Neural crest cell (in vitro differentiated cells): ENCODE results near the gene MRTFB. TPM values are rescaled to one million over a fixed set of nuclear protein-coding genes. Genes with fewer than 3 reads are reported as not detected.

Experiments used
- DNase-seq: peaks from one replicate; pipeline ENCODE4 v3.0.0; 2021; ENCODE audit warnings: low read depth, mixed read lengths, low spot score
- H3K27ac Mint-ChIP-seq: one replicate; pipeline ENCODE4 v1.8.0; 2021; ENCODE audit warnings: mild to moderate bottlenecking, mixed read lengths; ENCODE audit not compliant: unreplicated experiment
- H3K27me3 Mint-ChIP-seq: 2 replicates; pipeline ENCODE4 v1.8.0; 2021; ENCODE audit warnings: low read depth, mild to moderate bottlenecking, mixed read lengths
- H3K36me3 Mint-ChIP-seq: 2 replicates; pipeline ENCODE4 v1.8.0; 2021; ENCODE audit warnings: low read depth, mild to moderate bottlenecking, mixed read lengths
- H3K4me1 Mint-ChIP-seq: 2 replicates; pipeline ENCODE4 v1.8.0; 2021; ENCODE audit warnings: mixed read lengths
- H3K4me3 Mint-ChIP-seq: one replicate; pipeline ENCODE4 v1.8.0; 2021; ENCODE audit warnings: mild to moderate bottlenecking, mixed read lengths
- H3K9me3 Mint-ChIP-seq: 2 replicates; pipeline ENCODE4 v1.8.0; 2021; ENCODE audit warnings: mixed read lengths
- total RNA-seq: library from RNA; stranded (reverse); gene quantifications from 2 replicates; pipeline ENCODE4 v1.2.1, GENCODE V29; 2021
- TF ChIP-seq, protein P1 (sequence below): fragments of 200-600 bp; sonication (generic); conservative IDR thresholded peaks from 2 replicates; pipeline ENCODE4 v1.5.0; 2021; ENCODE audit warnings: antibody characterized with exemption, mild to moderate bottlenecking

MRTFB gene
- total RNA-seq, 1 donor from 2014 or later, result 54.8 TPM

DNA sequence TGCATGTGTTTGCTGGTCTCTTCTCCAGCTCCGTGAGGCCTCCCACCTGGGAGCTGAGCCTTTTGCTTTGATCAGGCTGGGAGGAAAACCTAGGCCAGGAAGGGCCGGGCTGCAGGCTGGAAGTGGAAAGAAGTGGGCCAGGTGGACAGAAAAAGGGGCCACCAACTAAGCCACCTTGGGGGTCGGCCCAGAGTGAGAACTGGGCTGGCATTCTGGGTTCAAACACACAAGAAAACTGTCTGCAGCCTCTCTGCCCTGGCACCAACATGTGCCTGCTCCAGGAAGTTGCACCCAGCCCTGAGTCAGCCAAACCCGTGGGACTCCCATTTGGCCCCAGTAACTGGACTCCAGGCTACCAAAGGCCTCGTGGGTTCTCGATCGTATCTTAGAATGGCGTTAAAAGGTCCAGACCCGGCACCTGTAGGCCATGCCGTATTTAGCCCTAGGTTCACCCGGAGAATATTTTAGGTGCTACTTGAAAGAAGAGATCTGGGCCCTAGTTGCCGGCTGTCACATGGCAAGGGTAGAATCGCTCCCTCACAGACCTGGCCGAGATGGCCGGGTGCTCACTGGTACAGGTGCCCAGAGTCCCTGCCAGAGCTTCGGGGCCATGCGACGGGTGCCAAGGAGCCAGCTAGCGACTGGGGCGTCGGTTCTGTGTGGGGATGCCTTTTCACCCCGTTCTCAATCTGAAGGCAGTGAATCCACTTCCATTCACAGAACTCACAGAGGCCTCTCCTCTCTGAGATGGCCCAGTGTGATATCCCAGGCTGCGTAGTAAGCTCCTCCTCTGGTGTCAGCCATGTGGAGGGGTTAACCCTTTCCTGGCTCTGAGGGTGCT, 236.6 kb downstream of the MRTFB start:
- H3K36me3 Mint-ChIP-seq, result no peaks in the 10 kb centered on the region
- DNase-seq, result no peak
- H3K9me3 Mint-ChIP-seq, result no peaks in the 10 kb centered on the region
- TF ChIP-seq, protein P1, sequence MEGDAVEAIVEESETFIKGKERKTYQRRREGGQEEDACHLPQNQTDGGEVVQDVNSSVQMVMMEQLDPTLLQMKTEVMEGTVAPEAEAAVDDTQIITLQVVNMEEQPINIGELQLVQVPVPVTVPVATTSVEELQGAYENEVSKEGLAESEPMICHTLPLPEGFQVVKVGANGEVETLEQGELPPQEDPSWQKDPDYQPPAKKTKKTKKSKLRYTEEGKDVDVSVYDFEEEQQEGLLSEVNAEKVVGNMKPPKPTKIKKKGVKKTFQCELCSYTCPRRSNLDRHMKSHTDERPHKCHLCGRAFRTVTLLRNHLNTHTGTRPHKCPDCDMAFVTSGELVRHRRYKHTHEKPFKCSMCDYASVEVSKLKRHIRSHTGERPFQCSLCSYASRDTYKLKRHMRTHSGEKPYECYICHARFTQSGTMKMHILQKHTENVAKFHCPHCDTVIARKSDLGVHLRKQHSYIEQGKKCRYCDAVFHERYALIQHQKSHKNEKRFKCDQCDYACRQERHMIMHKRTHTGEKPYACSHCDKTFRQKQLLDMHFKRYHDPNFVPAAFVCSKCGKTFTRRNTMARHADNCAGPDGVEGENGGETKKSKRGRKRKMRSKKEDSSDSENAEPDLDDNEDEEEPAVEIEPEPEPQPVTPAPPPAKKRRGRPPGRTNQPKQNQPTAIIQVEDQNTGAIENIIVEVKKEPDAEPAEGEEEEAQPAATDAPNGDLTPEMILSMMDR, result no peak
- no peak overlapping the region for H3K4me3 Mint-ChIP-seq
- no peak overlapping the region for H3K27ac Mint-ChIP-seq
- peaks cover 48% of the 10 kb centered on the region for H3K4me1 Mint-ChIP-seq
- peaks cover 43% of the 10 kb centered on the region for H3K27me3 Mint-ChIP-seq

DNA sequence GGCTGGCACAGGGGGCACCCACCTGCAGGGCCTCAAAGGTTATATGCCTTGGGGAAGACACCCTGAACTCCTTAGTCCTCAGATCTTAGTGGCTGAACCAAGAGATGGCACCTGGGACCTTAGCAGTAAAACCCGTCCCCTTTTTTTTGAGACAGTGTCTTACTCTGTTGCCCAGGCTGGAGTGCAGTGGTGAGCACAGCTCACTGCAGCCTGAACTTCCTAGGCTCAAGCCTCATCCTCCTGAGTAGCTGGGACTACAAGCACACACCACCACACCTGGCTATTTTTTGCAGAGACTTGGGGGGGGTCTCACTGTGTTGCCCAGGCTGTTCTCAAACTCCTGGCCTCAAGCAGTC, 237.2 kb downstream of the MRTFB start:
- Mint-ChIP-seq H3K9me3 (no peaks in the 10 kb centered on the region), H3K4me1 (peaks cover 43% of the 10 kb centered on the region), H3K27ac (no peak overlapping the region), H3K36me3 (no peaks in the 10 kb centered on the region), H3K4me3 (no peak overlapping the region), H3K27me3 (peaks cover 38% of the 10 kb centered on the region)
- no peak for DNase-seq
- TF ChIP-seq, protein P1, result no peak

DNA sequence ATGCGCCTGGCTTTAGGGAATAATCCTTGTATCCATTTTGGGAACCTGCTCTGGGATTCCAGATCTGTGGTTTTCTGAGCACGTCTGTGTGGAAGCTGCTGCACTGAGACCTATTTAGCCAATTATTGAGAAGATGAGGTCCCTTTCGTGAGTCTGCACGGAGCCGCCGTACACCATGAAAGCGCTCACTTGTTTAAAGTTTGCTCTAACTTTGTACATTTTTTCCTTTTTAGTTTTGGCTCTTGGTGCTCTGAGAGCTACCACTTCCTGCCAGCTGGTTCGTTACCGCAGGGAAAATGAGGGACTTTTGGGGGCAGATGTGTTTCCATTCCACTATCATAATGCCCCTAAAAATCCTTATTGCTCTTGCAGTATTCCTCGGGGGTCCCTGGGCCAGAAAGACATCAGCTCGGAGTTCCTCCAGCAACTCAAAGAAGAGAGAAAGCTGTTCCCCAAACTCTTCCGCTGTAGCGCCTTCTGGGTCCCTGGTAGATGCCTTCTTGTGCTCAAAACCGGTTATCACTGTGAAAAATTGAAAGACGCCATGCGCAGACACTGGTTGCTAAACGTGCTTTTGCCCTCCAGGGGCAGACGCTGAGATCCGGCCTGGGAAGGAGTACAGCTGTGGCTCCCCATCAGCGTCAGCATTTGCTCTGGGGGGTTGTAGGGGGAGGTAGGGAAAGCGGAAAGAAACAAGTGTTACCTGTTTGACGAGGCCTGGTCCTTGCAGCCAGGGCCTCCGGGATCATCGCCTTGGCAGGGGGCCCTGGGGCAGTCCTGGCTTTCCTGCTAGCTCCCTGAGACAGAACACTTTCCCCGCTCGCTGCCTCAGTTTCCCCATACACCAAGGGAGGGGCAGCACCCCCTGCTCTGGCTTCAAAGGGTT, 238.1 kb downstream of the MRTFB start:
- DNase-seq, result no peak
- H3K4me1 Mint-ChIP-seq, result peaks cover 39% of the 10 kb centered on the region
- peaks cover 30% of the 10 kb centered on the region for H3K27me3 Mint-ChIP-seq
- H3K4me3 Mint-ChIP-seq, result no peak overlapping the region
- TF ChIP-seq, protein P1, result peak; percentile 41
- H3K9me3 Mint-ChIP-seq, result no peaks in the 10 kb centered on the region
- no peaks in the 10 kb centered on the region for H3K36me3 Mint-ChIP-seq
- no peak overlapping the region for H3K27ac Mint-ChIP-seq

DNA sequence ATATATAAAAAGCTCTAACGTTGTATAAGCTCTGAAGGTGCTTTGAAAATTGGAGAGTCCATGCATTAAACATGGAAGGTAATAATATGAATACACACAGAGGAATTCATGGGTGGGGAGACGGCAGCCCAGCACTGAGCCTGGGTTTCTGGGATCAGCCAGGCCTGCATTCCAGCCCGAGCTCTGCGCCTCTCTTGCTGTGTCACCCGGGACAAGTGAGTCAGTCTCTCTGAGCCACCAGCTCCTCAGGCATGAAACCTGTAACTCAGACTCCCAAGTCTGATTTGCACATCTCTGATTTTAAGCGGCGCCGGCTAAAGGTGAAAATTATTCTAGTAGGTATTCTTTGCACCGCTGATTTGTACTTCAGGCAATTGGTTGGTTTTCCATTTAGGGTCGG, 238.8 kb downstream of the MRTFB start:
- H3K27me3 Mint-ChIP-seq, result peaks cover 23% of the 10 kb centered on the region
- no peaks in the 10 kb centered on the region for H3K9me3 Mint-ChIP-seq
- no peak overlapping the region for H3K27ac Mint-ChIP-seq
- TF ChIP-seq, protein P1, result no peak
- H3K4me3 Mint-ChIP-seq, result no peak overlapping the region
- H3K36me3 Mint-ChIP-seq, result no peaks in the 10 kb centered on the region
- peaks cover 37% of the 10 kb centered on the region for H3K4me1 Mint-ChIP-seq
- DNase-seq, result no peak

DNA sequence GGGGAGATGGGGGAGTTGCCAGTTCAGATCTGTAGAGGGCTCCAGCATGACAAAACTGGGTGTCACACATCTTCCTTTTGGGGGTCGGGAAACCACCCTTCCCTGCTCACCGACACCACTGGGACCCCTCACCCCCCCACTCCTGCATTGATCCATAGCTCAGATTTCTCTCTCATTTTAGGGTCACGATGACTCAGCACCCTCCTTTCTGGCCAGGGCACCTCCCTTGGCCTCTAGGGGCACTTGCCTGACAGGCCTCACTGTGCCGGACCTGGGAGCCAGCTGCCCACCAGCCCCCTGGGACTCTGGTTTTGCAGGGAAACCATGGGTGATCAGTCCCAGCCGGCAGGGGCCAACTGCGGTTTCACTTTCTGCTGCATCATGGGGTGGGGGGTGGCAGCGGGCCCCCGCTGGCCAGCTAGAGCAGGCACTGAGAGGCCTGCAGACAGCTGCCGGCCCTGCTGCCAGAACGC, 239.4 kb downstream of the MRTFB start:
- H3K27me3 Mint-ChIP-seq, result peaks cover 16% of the 10 kb centered on the region
- no peak overlapping the region for H3K4me3 Mint-ChIP-seq
- TF ChIP-seq, protein P1, result no peak
- no peaks in the 10 kb centered on the region for H3K36me3 Mint-ChIP-seq
- H3K27ac Mint-ChIP-seq, result no peak overlapping the region
- peaks cover 31% of the 10 kb centered on the region for H3K4me1 Mint-ChIP-seq
- no peaks in the 10 kb centered on the region for H3K9me3 Mint-ChIP-seq
- DNase-seq, result no peak
